Posterior vena cava (tissue), 2 donors: ENCODE results near the gene TLR3. TPM values are rescaled to one million over a fixed set of nuclear protein-coding genes. Genes with fewer than 3 reads are reported as not detected.

Source experiments
- DNase-seq: peaks from one replicate; pipeline ENCODE4 v3.0.0-alpha.2; 2020; ENCODE audit warnings: low spot score
- intact Hi-C, 2 donors: fragments of 100-400 bp; cut with DNase I; formaldehyde crosslinking; loops; one replicate each; pipeline versions ENCODE4 v1.14.1 to v1.14.2; 2022 to 2023
- total RNA-seq, 2 donors: library from RNA; stranded (reverse); fragmentation: NEBNext Ultra II Directional; extraction: Animal tissue kit (Norgen Biotek cat#: 25700); gene quantifications; one replicate each; pipeline ENCODE4 v1.2.1, GENCODE V29; 2021
- donor health status: DM: yes; HTN: yes; CAD: no.
- donor health status: DM: yes; HTN: yes; CAD: no.

The TLR3 gene
- total RNA-seq, 2 donors from 2014 or later, result 8.3 to 13.8 TPM

DNA sequence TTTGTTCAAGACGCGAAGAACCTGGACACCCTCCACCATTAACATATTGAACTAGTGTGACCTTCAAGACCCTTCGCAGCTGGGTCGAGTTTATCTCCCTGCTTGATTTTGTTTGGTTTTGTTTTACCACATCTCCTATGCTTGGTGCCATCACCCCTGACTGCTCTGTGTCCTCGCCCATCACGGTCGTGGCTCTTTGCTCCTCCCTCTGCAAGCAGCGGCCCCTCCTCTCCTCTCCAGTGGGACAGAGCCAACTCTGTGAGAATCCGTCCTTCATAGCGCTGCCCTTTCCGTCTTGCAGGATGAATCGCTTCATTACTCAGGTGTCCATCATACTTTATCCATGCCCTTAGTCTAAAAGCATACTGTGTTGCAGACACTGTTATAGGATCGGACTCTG is 26.4 kb downstream of the TLR3 start:
- intact Hi-C loops, result no loop called here
- no peak for DNase-seq

DNA sequence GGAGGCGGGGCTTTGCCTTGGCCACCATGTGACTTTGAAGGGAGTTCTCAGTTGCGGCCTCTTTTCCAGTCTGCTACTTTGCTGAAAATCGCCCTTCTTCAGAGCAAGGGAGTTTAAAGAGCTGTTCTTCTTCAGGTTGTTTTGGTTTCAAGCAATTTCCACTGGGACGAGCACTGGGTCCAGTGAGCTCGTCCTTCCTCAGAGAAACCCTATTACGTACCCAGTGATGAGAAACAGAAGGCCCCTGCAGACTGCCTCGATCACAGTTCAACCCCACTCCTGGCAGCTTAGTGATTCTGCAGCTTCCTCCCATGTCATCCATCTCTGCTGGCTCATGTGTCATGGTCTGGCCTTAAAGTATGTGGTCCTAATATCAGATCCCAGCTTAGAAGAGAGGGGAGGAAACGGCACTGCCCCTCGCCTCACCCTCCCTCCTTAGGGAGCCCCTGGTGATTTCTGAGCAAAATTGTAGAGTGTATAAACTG is 27.8 kb downstream of the TLR3 start:
- DNase-seq, result no peak
- intact Hi-C loops, result no loop called here

DNA sequence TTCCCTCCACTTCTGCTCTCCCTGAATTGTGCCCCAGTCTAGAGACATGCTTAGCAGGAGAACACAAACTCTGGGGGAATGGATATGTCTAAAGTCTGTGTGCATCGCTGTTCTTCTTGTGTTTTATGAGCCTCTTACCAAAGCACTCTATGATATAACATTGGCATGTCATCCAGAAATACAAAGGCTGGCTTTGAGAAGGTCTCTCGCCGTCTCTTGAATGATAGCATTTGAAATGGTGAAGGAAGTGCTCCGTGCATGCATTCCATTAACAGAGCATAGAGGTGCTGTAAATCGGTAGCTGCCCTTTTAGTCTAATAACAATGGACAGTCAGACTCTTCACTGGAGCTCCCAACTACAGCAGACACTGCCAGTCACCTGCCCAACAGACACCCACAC is 28.4 kb downstream of the TLR3 start:
- DNase-seq, result no peak
- intact Hi-C loops, result no loop called here

DNA sequence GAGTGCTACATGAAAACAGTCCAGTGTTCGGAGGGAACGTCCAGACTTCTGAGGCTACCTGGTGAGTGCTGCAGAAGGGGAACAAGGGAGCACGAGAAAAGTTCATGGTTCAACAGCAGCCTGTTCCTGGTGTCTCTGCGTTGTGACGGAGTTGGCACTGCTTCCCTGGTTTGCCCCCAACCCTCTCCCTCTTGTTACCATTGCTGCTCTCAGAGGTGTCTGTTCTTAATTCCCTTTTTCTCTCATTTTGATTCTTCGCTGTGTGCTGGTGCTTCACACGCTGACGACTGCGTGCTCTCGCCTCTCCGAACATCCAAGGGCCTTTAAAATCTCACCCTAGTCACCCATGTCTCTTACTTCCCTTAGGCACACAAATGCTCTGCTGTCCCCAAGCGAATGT is 34.0 kb downstream of the TLR3 start:
- DNase-seq, result no peak
- intact Hi-C loops, result no loop called here

DNA sequence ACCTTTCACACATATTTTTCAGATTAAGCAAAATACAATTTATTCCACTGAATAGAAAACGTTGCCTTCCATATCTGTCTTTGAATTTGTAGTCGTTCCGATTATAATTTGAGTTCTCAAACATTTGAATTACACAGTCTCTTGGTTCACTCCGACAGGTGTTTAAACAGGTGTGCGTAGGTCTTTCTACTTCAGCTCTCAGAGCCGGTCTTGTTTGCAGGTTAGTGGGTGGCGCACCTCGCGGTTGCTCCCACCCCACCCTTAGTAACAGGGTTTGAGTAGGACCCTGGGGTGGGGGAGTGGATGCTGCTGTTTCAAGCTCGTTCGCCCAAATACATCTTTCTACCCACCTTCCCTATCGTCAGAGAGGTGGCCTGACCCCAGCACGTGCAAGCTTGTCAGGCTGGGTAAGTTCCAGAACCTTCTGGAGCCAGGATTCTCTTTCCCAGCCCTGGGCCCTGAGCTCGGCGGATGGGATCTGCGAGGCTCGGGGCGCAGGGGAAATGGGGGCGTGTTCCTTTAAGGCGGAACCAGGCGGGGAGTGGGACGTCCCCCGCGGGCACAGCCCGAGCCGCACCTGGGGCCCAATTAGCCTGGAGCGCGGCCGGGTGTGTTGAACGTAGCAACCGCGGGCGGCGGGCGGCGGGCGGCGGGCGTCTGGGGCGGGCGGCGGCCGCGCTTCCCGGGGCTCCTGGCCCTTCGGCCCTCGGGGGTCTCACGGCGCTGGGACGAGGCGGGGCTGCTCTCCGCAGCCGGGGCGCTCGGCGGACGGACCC is 35.3 kb downstream of the TLR3 start, which contains the start of gene FAM149A:
TSS of gene FAM149A (plus strand) at position 591 of the 776 bp plus-strand sequence.
- no peak for DNase-seq
- intact Hi-C loops, result no loop called here

DNA sequence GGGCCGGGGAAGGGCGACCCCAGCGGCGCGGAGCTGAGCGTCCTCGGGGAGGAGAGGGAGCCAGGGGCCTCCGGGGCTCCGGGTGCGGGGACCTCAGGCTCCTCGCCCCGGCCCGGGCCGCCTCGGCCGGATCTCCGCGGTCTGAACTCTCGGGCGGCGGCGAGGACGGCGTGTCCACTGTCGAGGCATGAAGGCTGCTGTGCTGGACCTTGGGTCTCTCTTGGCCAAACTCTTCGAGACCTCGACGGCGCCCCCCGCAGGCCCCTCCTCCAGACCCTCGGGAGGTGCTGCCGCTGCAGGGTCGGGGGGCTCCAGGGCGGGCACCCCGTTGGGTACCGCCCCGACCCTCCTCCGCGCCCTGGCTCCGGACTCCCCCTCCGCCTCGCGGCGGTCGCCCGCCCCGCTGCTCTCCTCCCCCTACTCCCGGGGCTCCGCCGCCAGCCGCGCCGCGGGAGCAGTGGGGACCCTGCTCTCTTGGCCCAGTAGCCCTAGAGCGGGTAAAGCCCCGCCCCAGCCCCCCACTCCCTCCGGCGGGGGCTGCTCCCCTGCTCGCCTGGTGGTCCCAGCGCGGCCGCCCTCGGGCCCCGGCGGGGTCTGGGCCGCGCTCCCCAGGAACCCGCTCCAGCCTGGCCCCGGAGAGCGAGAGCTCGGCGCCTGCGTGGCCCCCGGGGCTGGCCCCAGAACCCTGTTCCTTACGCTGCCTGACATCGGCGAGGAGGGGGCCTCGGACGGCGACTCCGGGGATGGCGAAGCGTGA is 36.1 kb downstream of the TLR3 start:
- intact Hi-C loops, result no loop called here

DNA sequence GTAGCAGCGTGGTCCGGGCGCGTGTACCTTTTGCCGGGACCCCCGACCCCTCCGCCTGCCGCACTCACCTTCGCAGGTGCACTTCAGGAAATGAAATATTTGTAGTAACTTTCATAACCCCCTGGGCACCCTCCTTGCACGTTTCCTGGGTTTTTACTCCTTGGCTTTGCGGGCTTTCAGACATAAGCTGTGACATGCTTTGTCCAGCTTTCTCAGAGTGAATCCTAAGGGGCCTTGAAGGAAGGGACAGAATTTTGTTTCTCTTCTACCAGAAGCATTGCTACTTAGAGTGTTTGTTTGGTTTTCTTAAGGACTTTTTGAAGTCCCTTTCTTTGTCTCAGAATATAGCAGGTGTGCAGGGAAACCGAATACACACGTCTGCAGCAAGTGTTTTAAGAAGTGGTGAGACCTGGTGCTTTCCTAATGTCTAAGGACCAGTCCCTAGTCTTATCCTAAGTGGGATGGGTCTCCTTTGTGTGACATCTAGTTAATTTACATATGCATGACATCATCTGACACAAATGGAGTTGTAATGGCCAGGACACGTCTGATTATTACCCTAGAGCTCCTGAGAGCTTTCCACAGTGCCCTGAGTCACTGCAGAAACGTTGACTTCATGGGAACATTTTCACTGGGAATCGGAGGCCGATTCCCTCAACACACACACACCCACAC is 36.8 kb downstream of the TLR3 start:
- intact Hi-C loops, result no loop called here
- no peak for DNase-seq

More for the DNA sequence above, 36.1 kb downstream of the TLR3 start:
- DNase-seq, result no peak

DNA sequence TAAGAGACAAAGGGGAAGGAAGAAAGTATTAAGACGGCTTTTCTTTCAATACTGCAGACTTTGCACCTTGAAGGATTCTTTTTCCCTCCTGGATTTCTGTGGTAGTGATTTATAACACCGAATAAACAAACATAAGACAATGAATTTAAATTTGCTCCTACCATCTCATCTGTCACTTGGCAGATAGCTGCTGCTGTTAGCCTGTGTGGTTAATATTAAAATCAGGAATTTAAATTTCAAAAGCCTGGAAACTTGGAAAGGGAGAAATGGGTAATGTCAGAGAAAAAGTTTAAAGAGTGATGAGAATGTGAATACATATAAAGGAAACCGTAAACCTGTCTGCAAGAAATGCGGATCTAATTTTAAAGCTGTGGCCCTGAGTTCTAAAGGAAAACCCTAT is 39.0 kb downstream of the TLR3 start:
- DNase-seq, result no peak
- intact Hi-C loops, result no loop called here

DNA sequence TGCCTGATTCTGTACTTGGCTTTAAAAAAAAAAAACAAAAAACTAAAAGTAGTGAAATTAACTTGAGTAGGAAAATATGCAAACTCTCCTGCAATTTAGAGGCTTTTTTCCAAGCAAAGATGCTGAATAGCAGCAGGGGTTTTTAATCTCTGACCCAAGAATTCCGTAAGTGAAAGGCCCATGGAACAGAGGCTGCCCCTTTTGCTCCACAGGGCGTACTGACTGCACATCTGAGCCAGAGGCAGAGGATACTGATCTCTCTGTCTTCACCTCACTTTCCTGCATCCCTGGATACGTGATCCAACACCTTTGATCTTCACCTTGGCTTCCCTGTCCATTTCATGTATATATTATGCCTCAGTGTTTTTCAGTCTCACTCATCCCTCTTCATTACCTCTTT is 39.4 kb downstream of the TLR3 start:
- DNase-seq, result no peak
- intact Hi-C loops, result no loop called here

DNA sequence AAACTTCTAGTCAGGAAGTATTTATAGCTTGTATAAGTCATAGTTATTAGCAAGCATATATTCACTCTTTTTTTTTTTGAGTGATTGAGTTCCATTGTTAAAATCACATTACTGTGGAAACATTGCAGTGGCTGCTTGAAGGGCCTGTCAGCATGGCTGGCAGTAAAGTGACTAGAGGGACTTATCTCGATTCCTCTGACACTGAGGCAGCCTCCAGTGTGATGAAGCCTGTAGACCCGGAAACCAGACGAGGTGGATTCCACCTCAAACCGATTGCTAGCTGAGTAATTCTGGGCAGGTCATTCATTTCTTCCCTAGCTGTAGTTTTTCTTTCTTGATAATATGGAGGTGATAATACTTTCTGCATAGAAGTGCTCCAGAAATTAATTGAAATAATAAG is 40.3 kb downstream of the TLR3 start:
- intact Hi-C loops, result no loop called here
- no peak for DNase-seq

DNA sequence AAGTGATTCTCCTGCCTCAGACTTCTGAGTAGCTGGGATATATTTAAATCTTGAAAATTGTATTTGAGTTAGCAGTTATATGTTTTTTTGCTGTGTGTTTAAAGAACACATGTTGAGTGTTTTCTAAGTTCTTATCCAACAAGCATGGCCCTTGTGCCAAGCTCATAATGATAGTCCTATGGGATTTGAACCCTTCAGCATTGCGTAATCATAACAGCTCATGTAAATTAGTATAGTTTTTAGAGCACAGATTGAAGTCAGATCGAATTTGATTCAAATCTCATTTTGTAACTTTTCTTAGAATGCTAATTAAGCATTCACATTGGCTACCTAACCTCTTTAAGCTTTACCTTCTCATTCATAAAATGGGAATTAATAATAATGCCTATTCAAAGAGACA is 47.7 kb downstream of the TLR3 start:
- intact Hi-C loops, result no loop called here
- no peak for DNase-seq

DNA sequence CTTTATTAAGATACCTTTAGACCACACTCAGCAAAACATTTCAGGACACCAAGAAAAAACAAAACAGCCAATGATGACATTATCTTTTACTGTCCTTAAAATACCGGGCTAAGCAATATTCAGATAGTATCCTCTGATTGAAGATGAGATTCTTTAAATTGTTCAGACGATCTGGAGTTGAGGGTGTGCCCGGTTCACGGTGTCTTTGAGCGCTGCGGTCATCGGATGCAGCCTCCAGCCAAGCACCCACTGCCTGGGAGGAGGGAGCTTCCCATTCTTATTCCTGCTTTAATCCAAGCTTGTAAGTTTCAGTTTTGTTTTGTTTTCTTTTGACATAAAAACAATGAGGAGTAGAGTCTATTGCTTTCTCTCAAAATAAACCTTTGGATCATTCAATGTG is 49.6 kb downstream of the TLR3 start:
- intact Hi-C loops, result no loop called here
- DNase-seq, result no peak

DNA sequence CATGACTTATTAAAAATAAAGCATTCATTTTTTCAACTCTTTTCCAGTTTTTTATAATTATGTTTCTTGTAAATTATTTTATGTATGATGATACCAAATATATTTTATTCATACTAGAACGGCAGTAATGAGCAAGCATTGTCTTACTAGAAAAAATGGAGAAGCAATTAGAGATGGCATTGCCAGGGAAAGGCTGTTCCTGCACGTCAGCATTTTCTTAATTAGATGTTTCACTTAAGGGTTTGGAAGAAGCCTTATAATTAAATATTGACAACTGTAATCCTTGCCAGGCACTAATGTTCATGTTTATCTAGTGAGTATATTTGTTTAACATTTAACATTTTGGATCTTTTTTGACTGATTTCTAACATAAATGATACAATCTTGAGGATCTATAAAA is 52.1 kb downstream of the TLR3 start:
- intact Hi-C loops, result no loop called here
- DNase-seq, result no peak

DNA sequence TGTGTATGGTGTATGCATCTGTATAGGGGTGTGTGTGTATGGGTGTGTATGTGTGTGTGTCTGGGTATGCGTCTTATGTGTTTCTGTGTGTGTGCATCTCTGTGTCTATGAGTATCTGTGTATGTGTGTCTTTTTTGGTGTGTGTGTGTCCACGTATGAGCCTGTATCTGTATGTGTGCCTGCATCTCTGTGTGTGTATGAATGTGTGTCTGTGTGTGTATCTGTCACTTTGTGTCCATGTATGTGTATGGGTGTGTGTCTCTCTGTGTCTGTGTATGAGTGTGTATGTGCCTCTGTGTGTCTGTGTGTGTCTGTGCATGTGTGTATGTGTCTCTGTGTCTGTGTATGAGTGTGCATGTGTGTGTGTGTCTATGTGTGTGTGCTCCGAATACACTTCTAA is 59.9 kb downstream of the TLR3 start:
- intact Hi-C loops, result no loop called here
- DNase-seq, result no peak

DNA sequence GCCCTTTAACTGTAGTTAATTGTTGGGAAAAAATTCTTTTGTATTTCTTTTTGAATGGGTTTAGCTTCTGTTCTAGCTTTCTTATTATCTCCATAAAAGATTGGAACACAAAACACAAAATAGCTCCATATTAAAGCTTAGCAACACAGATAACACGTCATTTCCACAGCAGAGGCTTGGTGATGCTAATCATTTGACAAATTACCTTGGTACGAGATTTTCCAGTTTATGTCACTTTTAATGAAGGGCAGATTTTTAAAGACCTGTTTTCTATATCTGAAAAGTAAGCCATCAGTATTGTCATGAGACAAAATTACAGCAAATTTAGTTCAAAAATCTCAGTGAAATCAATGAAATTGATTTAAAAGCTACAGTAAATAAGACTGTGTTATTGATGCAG is 63.0 kb downstream of the TLR3 start:
- intact Hi-C loops, result loop anchor here in 1 of 2 donors (10.0 kb wide), 1 partner anchor 67 kb away; the partner anchor contains the start of gene TLR3
- DNase-seq, result no peak

DNA sequence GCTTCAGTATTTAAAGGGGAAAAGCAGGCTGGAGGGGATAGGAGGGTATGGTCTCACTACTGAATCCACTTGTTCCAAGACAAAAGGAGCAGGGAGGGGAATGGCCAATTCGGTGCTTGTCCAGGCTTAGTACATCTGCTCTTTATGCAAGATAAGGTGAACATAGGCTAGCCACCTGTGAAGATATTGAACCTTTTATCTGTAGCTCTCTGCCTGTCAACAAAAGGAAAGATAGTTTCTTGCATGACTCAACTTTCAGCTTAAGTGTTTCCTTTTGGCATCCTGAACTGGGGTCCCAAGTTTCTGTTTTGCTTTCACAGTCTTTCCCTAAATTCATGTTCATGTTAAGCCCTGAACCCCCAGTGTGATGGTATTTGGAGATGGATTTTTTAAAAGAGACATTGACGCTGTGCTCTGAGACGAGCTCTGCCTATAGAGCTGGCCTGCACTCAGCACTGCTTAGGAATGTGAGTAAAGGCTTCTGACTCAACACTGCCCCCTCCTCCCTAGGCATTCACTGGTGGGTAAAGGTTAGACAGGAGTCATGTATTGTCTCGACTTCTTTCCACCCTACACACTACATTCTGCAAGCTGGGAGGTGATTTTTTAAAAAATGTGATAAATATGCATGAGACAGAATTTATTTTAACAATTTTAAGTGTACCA is 63.8 kb downstream of the TLR3 start:
- intact Hi-C loops, result loop anchor here in 1 of 2 donors (10.0 kb wide), 1 partner anchor 68 kb away; the partner anchor contains the start of gene TLR3
- DNase-seq, result no peak

DNA sequence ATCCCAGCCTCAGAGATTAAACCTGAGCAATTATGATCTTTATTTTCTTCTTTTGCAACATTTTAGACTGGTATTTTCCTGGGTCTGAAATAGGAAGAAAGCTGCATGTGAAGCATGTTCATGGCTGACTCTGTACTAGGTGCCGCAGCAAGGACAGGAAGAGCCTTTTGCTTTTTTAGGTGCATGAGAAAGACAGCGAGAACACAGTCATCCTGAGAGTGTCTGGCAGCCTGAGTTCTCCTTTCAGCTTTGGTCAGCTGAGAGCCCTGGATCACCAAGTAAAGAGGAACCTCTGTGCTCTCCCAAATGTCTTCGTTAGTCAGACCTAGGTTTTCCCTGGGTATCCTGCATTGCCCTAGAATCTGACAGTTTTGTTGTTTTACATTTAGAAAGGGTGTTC is 65.3 kb downstream of the TLR3 start:
- DNase-seq, result no peak
- intact Hi-C loops, result loop anchor here in 1 of 2 donors (10.0 kb wide), 1 partner anchor 69 kb away; the partner anchor contains the start of gene TLR3

DNA sequence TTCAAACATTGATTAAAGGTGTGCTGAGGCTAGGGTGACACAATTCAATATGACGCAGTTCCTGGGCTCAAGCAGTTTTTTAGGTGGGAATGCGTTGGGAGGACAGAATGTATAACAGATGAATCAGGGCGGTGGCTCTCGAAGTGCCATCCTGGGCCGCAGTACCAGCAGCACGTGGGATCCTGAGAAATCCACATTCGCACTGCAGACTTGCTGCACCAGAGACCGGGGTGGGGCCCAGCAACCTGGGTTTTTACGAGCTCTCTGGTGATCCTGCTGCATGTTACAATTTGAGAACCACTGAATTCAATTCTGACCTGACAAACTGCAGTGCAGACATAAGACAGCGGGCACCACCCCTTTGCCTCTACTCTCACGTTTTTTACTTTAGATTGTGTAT is 65.9 kb downstream of the TLR3 start:
- intact Hi-C loops, result loop anchor here in 1 of 2 donors (10.0 kb wide), 1 partner anchor 70 kb away; the partner anchor contains the start of gene TLR3
- no peak for DNase-seq

DNA sequence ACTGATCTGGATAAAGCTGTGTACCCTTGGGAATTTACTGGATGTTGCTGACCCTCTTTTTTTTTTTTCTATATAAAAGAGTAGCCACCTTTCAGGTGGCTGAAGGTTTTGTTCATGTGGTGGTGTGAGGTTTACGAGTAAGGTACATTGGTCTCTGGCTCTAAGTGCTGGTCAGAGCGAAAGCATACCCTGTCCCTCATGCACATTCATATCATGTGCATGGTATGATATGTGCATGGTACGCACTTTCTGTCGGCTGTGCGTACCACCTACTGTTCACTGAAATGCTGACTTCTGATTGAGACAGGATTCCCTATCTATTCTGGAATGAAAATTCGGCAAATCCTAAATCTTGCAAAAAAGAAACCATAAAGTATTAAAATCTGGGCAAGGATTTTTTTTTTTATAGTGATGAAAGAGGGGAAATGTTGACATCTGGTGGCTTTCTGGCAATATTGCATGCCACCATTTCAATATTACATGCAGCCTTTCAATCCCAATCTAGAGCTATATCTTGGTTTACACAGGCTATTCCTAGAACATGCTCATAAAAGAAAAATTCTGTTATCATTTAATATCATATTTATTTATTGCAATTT is 68.3 kb downstream of the TLR3 start:
- DNase-seq, result no peak
- intact Hi-C loops, result loop anchor here in 1 of 2 donors (10.0 kb wide), 1 partner anchor 72 kb away; the partner anchor contains the start of gene TLR3
